ENCODE results near the gene GLRA3.
"Not testable (repeated sequence)": the region's sequence is repeated elsewhere in the genome, so short reads cannot be mapped to it uniquely, and the experiment has no call there.

The GLRA3 gene

GRCh38 chr4:174828845-174829701, at the start of gene GLRA3:
GLRA3 (minus strand) TSS chr4:174829247; CDS start chr4:174828811, 436 bp downstream.
- DNase-seq, result peak; percentile 20

- DNase-seq, result no peak
Measured at GRCh38 chr4:174874898-174875297, 45.9 kb upstream of the GLRA3 start.

DNA sequence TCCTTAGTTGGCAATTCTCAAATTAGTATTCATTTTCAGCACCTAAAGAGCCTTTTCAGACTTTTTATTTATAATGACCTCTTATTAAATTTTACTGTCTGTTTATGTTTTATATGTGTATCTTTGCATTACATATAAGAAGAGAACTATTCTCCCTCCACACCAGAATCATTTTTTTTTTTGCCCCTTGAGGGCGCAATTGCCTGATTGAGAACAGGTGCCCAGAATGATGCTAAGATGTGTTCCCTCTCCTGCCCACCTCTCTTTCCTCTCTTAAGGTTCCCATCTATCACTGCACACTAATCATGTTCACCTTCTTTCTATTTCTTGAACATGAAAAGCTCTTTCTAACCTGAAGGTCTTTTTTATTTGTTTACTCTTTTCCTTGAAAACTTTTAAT, 44.9 kb upstream of the GLRA3 start:
- no peak for DNase-seq

DNA sequence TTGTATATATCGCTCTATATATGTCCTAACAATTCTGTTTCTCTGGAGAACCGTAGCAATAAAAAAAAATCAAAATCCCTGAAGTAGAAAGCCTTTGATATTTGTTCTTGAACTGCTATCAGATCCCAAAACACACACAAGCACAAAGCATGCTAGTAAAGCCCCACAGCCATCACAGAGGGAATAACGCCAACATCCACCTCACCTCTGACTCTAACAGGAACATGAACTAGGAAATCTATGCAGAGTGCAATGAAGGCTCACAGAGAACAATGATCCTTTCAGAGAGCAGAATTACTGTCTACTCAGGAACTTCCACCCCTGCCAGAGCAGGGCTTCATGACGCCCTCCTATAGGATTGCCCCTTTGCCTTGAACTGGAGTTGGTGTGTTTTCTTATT, 44.1 kb upstream of the GLRA3 start:
- DNase-seq, result not testable (repeated sequence)

DNA sequence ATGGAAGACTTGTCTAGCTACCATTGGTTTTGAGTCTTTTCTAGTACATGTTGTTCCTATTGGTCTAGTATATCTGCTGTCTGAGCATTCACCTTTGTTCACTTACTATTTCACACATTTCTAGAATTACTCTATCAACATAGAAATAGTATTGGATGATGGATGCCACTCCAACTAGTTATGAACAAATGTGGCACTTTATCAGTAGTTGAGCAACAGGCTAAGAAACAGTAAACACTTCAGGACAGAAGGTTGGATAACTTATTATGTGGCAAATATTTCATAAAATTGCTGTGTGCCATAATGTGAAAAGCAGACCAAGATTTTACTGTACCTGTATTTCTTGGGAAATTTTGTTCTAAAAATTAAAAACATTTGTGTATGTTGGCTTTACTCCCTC, 42.4 kb upstream of the GLRA3 start:
- no peak for DNase-seq

- no peak for DNase-seq
Measured at GRCh38 chr4:174870311-174870710, 41.3 kb upstream of the GLRA3 start.

DNA sequence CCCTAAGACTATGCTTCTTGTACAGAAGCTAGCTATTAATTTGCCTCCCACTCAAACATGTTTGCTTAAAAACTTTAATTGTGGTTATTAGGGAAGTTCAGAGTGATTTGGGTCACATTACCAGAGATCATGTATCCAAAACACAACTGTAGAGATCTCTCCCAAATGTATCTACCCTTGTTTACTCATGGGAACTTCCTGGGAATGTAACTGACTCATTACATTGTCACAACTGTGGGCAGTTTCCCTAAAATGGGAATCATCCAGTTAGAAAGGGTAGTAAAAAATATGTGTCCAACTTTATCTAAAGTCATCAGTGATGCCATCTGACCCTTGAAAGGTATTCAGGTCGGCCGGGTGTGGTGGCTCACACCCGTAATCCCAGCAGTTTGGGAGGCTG, 40.3 kb upstream of the GLRA3 start:
- no peak for DNase-seq

DNA sequence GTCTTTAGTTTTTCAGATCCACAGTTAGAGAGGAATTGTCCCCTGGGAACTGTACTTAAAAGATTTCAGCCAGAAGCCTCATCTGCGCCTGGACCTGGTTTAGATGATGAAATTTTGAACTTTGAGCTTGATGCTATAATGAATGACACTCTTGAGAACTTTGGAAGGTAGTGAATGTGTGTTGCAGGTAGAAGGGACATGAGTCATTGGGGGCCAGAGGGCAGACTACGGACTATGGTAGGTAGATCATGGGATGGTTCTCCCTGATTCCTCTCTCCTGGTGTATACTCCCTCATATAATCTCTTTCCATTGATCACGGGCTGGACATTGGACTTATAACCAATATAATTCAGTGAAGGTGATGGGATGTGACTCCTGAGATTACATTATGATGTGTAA, 38.9 kb upstream of the GLRA3 start:
- DNase-seq, result no peak

- DNase-seq, result no peak
Measured at GRCh38 chr4:174865418-174865985, 36.5 kb upstream of the GLRA3 start.

DNA sequence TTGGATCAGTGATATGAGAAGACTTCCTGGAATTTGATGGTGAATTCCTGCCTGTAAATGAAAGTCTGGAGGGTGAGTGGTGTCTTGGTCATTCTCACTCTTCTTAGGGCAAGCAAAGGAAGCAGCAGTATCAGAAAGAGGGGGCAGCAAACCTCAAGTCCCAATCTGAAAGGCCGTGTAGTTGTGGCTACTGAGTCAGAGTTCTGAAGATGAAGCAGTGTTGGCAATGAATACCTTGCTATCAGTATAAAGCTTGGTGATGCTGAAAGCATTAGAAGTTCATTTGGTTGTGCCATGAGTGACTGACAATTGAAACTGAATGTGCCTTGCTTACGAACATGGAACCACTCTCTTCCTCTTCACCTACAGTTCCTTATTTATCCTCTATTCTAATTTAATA, 35.0 kb upstream of the GLRA3 start:
- DNase-seq, result no peak

DNA sequence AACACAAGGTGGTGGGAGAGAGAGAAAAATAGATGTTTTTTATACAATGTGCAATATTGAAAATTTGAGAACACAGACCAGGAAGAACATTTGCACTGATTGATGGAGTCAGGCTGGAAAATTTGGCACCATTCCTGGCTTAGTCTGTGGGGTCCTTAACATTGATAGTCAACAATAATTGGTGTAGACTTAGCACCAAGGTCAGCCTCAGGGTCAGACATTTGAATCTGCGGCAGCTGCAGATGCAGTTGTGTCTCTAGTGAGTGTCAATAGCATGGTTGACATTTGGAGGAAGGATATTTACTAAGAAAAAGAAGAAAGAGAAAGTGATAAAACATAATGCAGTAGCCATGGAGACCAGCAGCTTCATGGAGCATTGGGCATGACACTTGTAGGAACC, 31.5 kb upstream of the GLRA3 start:
- DNase-seq, result no peak

GRCh38 chr4:174859904-174860303, 30.9 kb upstream of the GLRA3 start:
- no peak for DNase-seq

DNA sequence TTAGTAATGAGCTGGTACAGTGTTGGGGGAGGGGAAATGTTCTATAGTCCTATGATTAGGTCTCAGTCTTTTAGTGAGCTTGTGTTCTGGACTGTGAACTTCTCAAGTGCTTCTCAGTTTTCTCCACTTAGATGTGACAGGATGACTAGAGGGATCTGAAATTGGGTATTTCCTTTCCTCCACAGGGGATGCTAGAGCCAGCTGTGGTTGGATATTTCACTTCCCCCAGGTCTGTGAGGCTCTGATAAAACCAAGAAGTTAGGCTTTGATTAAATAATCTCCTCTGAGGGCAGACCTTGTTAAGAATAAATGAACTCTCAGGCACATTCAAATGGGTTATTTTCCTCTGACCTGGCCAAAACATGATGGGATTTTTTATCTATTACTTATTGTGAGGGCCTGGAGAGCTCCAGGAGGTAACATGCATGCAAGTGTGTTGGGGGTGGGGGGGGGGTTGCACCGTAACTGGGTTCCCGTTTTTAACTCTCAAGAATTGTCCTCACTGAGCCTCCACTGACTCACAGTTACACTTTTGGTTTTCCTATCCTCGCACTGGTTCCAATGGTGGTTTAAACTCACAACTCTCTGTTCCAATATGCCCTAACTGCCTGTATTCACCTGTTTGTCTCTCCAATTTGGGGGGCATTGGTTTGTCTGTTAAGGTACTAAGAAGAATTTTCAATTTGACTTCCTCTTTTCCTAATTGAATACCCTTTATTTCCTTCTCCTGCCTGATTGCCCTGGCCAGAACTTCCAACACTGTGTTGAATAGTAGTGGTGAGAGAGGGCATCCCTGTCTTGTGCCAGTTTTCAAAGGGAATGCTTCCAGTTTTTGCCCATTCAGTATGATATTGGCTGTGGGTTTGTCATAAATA, 28.1 kb upstream of the GLRA3 start:
- DNase-seq, result no peak

GRCh38 chr4:174855050-174855449, 26.0 kb upstream of the GLRA3 start:
- DNase-seq, result no peak

DNA sequence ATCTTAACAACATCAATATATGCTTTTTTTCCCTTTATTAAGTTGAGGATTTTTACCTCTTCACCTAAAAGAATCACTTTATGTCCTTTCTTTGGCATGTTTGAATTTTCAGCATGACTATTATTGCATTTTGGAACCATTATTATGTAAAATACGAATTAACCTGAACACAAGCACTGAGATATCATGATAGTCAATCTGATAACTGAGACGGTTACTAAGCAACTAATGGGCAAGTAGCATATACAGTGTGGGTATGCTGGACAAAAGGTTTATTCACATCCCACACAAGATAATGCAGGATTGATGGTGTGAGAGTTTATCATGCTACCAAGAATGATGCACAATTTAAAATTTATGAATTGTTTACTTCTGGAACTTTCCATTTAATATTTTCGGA, 24.6 kb upstream of the GLRA3 start:
- DNase-seq, result no peak

DNA sequence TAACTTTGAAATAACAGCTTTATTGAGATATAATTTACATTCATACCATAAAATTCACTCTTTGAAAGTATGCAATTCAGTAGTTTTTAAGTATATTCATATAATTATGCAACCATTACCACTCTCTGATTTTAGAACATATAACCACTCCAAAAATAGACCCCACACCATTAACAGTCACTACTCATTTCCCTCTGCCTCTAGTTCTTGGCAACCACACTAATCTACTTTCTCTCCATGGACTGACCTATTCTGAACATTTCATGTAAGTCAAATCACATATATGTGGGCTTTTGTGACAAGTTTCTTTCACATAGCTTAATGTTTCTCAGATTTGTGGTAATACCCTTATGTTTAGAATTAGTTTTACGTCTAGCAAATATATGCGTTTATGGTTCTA, 19.5 kb upstream of the GLRA3 start:
- no peak for DNase-seq

DNA sequence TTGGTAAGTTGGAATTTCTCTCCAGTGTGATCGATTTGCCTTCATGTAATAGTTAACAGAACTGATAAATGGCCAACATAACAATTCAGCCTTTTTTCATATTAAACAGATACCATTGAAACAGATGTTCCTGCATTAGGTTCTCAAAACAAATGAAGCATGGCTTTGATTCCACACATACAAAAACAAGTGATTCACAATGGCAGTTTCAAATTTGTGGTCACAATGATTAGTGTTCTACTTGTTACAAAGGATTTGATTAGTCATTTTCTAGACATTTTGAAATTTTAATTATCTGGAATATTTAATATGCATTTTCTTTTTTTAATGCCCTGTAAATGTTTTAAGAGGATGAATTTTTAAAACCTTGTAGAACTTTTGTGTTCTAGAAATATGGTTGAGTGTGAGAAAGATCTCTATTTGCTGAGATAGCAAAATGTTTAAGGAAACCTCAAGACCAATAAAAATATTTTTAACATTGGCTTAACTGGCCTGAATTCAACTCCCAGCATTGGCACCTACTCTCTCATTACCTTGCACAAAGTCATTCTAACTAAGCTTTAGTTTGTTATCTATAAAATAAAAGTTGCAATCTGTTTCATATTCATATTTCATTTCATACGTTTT, 18.9 kb upstream of the GLRA3 start:
- no peak for DNase-seq

DNA sequence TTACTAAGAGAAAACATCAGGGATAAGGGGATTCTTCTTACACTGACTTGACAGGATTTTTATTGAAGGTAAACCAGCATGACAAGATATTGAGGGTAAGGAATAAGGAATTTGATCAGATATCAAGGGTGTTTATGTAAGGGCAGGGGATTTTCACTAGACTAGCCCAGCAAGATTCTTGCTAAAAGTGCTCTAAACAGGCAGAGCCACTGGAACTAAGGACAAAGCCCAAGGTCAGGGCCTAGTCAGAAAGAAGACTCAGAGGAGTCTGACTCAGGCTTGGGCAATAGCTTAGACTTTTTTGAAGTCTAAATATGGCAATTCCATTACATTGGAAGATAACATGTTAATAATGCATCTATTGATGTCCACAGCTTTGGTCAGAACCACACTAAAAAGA, 6.5 kb upstream of the GLRA3 start:
- DNase-seq, result no peak

DNA sequence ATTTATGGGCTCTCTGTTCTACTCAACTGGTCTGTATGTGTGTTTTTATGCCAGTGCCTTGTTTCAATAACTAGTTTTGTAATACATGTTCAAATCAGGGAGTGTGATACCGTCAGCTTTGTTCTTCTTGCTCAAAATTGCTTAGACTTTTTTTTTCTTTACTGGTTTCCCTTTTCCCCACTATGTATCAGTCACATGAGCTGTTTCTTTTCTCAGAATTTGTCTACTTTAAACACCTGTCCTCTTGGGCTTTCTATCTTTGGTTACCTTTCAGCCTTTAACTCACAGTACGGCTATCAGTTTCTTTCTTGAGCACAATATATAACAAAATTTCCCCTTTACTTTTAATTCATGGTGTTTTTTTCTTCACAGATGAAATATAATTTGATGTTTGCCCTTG, 5.4 kb upstream of the GLRA3 start:
- DNase-seq, result no peak

DNA sequence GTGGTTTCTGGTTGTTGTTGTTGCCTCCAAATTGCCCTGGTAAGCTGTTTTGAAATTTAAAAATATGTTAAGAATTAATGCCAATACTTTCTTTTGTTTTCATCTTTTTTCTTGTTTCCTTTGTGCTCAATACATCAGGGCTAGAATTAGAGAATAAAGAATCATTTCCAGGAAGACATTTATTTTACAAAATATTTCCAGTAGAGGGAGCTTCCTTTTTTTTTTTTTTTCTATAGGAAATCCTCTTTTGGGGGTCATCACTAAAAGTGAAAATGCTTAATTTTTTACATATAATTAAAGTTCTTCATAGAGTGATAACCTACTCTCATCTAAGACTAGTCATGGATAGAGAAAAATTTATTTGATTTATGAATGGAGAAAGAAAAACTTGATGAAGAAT, 2.4 kb downstream of the GLRA3 start:
- DNase-seq, result no peak

GRCh38 chr4:174815282-174815681, 13.8 kb downstream of the GLRA3 start:
- no peak for DNase-seq

- no peak for DNase-seq
Measured at GRCh38 chr4:174813292-174813691, 15.8 kb downstream of the GLRA3 start.

DNA sequence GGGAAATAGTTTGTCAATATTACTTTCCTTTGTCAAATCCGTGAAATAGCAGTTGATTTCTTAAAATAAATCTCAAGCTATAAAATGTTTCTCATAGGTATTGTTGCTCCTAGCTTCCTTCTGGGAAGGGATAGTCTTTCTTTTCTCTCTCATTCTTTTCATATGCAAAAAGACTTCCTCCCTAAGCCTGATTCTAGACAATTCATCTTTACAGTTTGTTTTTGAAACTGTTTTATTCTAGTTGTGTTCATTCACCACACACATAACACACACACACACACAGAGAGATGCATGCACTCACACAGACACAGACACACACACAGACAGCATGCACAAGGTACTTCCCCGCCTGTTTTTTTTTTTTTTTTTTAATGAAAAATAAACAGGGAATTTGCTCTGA, 18.2 kb downstream of the GLRA3 start:
- no peak for DNase-seq
